Neutrophil (primary cell): Measurements from ENCODE around the gene KIAA1549.

Experiments
- H3K27ac ChIP-seq: fragments of 200-600 bp; sonication (generic); 2 replicates; pipeline ENCODE4 v1.5.1; 2016; ENCODE audit warnings: mild to moderate bottlenecking, moderate library complexity
- H3K27me3 ChIP-seq: fragments of 200-600 bp; sonication (generic); 2 replicates; pipeline ENCODE4 v1.6.0; 2016; ENCODE audit warnings: mild to moderate bottlenecking
- H3K36me3 ChIP-seq: fragments of 200-600 bp; sonication (generic); 2 replicates; pipeline ENCODE4 v1.5.1; 2017
- H3K4me1 ChIP-seq, 2 experiments: fragments of 200-600 bp in 1 of 2; sonication (generic) in 1 of 2; 1 replicate in 1 of 2; 2 replicates in 1 of 2; pipeline versions ENCODE4 v1.5.1 to v1.6.1; 2013 to 2016; ENCODE audit warnings: low read depth in 1 of 2, low read length in 1 of 2, mild to moderate bottlenecking in 1 of 2, moderate library complexity in 1 of 2; ENCODE audit not compliant: control insufficient read depth in 1 of 2, insufficient read depth in 1 of 2
- H3K4me3 ChIP-seq, 2 experiments: fragments of 200-600 bp in 1 of 2; sonication (generic) in 1 of 2; 1 replicate in 1 of 2; 2 replicates in 1 of 2; pipeline ENCODE4 v1.5.1; 2013 to 2016; ENCODE audit warnings: low read depth in 1 of 2, low read length in 1 of 2, mild to moderate bottlenecking in 1 of 2, moderate library complexity in 1 of 2
- H3K9me3 ChIP-seq: fragments of 200-600 bp; sonication (generic); 2 replicates; pipeline ENCODE4 v1.5.1; 2016
- TF ChIP-seq, protein P1 (sequence below): fragments of 200-600 bp; sonication (generic); IDR thresholded peaks from 2 replicates; pipeline ENCODE4 v1.5.1; 2016; ENCODE audit warnings: antibody characterized with exemption

The KIAA1549 gene

DNA sequence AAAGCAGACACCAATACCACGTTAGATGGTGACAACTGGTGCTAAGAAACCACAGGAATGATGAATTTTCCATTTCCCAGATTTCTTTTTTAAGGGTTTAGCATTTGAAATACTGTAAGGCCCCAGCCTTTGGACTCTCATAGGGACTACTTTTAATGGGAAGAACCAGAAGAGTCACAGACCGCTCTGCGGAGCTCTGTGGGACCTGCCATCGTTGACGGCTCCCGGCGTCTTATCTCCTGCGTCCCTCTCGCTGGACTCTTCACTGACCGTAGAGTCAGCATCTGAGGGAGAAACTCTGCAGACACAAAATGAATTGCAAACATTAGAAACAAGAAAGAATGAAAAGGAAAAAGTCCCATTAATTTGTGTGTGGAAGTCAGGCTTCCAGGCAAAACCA lies 101.8 kb downstream of the KIAA1549 start:
- TF ChIP-seq, protein P1, sequence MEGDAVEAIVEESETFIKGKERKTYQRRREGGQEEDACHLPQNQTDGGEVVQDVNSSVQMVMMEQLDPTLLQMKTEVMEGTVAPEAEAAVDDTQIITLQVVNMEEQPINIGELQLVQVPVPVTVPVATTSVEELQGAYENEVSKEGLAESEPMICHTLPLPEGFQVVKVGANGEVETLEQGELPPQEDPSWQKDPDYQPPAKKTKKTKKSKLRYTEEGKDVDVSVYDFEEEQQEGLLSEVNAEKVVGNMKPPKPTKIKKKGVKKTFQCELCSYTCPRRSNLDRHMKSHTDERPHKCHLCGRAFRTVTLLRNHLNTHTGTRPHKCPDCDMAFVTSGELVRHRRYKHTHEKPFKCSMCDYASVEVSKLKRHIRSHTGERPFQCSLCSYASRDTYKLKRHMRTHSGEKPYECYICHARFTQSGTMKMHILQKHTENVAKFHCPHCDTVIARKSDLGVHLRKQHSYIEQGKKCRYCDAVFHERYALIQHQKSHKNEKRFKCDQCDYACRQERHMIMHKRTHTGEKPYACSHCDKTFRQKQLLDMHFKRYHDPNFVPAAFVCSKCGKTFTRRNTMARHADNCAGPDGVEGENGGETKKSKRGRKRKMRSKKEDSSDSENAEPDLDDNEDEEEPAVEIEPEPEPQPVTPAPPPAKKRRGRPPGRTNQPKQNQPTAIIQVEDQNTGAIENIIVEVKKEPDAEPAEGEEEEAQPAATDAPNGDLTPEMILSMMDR = no peak
- no peaks in the 10 kb centered on the region for H3K36me3 ChIP-seq
- no peak overlapping the region for H3K27ac ChIP-seq
- no peaks in the 10 kb centered on the region for H3K27me3 ChIP-seq
- H3K4me1 ChIP-seq = no peaks in the 10 kb centered on the region
- no peaks in the 10 kb centered on the region for H3K9me3 ChIP-seq
- no peak overlapping the region for H3K4me3 ChIP-seq

DNA sequence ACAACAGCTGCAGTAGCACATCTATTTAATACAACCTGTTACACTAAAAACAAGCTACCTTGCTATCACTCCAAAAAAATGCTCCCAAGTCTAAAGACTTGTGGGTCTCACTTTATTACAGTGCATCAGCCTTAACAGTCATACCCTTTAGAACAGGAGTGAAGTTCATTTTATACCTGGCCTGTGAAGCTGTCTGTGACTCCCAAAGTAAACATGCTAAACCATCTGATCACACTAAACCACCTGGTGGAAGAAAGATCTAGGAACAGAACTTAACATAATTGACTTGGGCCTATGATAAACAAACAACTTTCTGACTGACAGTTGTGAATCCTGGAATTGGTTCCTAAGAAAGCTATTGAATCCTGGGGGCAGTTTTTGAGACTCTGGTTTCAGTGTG lies 102.3 kb downstream of the KIAA1549 start:
- no peak overlapping the region for H3K27ac ChIP-seq
- no peaks in the 10 kb centered on the region for H3K4me1 ChIP-seq
- H3K27me3 ChIP-seq = no peaks in the 10 kb centered on the region
- no peaks in the 10 kb centered on the region for H3K36me3 ChIP-seq
- TF ChIP-seq, protein P1 = no peak
- H3K4me3 ChIP-seq = no peak overlapping the region
- no peaks in the 10 kb centered on the region for H3K9me3 ChIP-seq

DNA sequence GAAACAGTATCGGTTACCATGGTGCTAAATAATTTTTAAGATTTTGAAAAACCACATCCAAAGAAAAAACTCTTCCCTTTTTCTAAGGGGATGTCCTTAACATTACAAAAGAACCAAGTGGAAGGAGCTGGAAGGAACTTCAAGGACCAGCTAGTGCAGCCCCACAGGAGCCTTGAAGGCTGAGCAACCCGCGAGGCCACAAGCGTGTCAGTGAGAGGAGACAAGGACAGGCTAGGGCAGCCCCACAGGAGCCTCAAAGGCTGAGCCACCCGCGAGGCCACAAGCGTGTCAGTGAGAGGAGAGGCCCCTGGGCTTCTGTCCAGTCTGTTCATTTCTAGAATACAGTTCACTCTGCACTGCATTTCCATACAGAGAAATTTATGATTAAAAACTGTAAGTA lies 103.1 kb downstream of the KIAA1549 start:
- TF ChIP-seq, protein P1 = no peak
- no peak overlapping the region for H3K4me3 ChIP-seq
- no peaks in the 10 kb centered on the region for H3K36me3 ChIP-seq
- H3K4me1 ChIP-seq = no peaks in the 10 kb centered on the region
- H3K27me3 ChIP-seq = no peaks in the 10 kb centered on the region
- no peaks in the 10 kb centered on the region for H3K9me3 ChIP-seq
- H3K27ac ChIP-seq = no peak overlapping the region

DNA sequence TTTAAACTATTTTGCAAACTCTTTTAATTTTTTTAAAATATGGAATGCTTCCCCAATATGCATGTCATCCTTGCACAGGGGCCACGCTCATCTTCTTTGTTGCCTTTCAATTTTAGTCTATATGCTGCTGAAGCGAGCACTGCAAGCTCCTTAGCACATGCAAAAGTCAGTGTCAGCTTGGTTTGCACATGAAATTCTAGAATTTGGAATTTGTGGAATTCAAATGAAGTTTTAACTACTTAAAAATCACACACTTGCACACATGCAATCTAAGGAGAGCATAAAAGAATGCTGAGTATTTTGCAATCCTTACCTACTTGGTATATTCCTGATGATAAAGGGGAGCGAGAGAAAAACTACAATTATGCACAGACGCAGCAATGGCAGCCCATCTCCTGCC lies 104.9 kb downstream of the KIAA1549 start:
- Histone ChIP-seq H3K27me3 (no peaks in the 10 kb centered on the region), H3K4me1 (no peaks in the 10 kb centered on the region), H3K27ac (no peak overlapping the region), H3K36me3 (no peaks in the 10 kb centered on the region), H3K9me3 (no peaks in the 10 kb centered on the region), H3K4me3 (no peak overlapping the region)
- TF ChIP-seq, protein P1 = no peak

DNA sequence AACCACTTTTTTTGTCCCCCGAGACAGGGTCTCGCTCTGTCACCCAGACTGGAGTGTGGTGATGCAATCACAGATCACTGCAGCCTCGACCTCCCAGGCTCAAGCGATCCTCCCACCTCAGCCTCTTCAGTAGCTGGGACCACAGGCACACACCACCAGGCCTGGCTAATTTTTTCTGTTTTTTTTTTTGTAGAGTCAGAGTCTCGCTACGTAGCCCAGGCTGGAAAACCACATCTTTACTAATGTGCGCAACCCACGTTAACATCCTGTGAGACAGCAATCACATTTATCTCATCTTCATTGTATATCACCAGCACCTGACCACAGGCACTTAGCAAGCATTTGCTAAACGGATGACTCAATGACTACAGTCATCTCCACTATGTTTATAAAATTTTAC lies 105.4 kb downstream of the KIAA1549 start:
- no peak overlapping the region for H3K4me3 ChIP-seq
- H3K9me3 ChIP-seq = no peaks in the 10 kb centered on the region
- H3K27me3 ChIP-seq = no peaks in the 10 kb centered on the region
- no peak overlapping the region for H3K27ac ChIP-seq
- TF ChIP-seq, protein P1 = no peak
- H3K36me3 ChIP-seq = no peaks in the 10 kb centered on the region
- H3K4me1 ChIP-seq = no peaks in the 10 kb centered on the region
